Measurements from ENCODE around the gene GPR137B. TPM values are rescaled to one million over a fixed set of nuclear protein-coding genes. Genes with fewer than 3 reads are reported as not detected.
"Not testable (repeated sequence)": the region's sequence is repeated elsewhere in the genome, so short reads cannot be mapped to it uniquely, and the experiment has no call there.

Gene GPR137B, protein sequence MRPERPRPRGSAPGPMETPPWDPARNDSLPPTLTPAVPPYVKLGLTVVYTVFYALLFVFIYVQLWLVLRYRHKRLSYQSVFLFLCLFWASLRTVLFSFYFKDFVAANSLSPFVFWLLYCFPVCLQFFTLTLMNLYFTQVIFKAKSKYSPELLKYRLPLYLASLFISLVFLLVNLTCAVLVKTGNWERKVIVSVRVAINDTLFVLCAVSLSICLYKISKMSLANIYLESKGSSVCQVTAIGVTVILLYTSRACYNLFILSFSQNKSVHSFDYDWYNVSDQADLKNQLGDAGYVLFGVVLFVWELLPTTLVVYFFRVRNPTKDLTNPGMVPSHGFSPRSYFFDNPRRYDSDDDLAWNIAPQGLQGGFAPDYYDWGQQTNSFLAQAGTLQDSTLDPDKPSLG
- 1 to 10 TPM; 8.1 to 9.2 TPM for total RNA-seq

- CTCF ChIA-PET = interaction anchor here (0.9 kb wide), 1 partner anchor 13 kb away, joined by 3 read pairs; no protein-coding TSS in a partner anchor
- POLR2A ChIA-PET = interaction anchor here (0.6 to 2.0 kb wide), 5 partner anchors 14 to 360 kb away, joined by 3 to 17 read pairs (median 4); partner anchors contain the start of gene ERO1B
Measured at GRCh38 chr1:236142253-236143103, at the start of gene GPR137B. TSS of gene GPR137B (plus strand) at chr1:236142539. CDS start at chr1:236142623, 84 bp downstream.

DNA sequence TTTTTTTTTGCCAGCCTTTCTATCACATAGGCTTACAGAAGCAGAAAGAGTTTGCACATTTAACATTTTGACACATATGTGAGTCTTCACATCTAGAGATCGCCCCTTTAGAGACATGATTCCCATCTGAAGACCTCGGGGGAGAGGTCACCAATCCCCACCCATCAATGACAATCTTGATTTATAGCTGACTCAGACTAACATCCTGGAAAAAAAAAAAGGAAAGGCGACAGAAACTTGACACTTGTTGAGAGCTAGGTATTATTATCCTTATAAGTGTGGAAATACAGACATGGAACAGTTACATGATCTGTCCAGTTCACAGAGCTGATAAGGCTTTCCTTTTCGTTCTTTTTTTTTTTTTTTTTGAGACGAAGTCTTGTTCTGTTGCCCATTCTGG, 49.4 kb upstream of the GPR137B start:
- POLR2A ChIA-PET = no interaction called here
- CTCF ChIA-PET = no interaction called here

- CTCF ChIA-PET = interaction anchor here (0.6 to 1.1 kb wide), 2 partner anchors 9 to 10 kb away, joined by 3 to 4 read pairs; no protein-coding TSS in a partner anchor
- POLR2A ChIA-PET = no interaction called here
Measured at GRCh38 chr1:236095705-236096520, 46.4 kb upstream of the GPR137B start.

GRCh38 chr1:236096660-236097482, 45.5 kb upstream of the GPR137B start:
- POLR2A ChIA-PET = not testable (repeated sequence)
- CTCF ChIA-PET = interaction anchor here (0.6 kb wide), 1 partner anchor 9 kb away, joined by 4 read pairs; no protein-coding TSS in a partner anchor

GRCh38 chr1:236098267-236098666, 44.1 kb upstream of the GPR137B start:
- CTCF ChIA-PET = no interaction called here
- POLR2A ChIA-PET = no interaction called here

DNA sequence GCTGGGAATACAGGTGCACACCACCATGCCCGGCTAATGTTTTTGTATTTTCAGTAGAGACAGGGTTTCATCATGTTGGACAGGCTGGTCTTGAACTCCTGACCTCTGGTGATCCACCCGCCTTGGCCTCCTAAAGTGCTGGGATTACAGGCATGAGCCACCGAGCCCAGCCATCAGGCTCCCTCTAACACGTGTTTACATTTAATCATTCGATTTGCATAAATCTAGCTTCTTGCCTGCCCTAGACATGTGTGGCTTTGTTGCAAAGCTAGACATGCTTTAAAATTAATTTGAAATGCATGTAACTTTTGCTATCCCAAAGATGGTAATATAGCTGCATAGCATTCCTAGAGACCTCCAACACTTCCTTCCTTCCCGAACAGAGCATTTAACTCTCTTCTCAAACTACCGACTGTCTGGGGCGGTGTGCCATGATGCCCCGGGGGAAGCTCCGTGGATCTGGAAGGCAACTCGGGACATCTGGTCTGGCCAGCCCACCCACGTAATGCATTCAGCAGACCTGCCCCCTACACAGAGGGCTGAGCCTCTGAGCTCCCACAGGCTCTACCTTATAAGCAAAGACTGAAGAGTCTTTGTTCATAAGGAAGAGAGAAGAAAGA, 42.9 kb upstream of the GPR137B start:
- CTCF ChIA-PET = no interaction called here
- POLR2A ChIA-PET = no interaction called here

DNA sequence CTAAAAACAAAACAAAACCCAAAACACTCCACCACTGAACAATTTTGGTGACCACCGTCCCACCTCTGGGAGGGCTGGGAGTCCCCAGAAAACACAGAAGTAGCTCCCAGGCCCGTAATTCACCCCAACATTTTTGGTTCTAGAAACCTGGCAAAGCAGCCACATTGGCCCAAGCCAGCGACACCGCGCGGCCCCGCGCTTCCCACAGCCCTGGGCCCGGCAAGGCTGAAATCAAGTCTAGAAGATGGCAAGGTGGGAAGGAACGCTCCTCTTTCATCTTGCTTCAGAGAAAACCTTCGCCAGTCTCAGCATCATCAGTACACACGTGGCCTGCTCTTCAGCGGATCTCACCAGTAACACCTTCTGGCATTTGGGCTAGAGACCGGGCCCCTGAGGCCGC, 41.5 kb upstream of the GPR137B start:
- POLR2A ChIA-PET = no interaction called here

DNA sequence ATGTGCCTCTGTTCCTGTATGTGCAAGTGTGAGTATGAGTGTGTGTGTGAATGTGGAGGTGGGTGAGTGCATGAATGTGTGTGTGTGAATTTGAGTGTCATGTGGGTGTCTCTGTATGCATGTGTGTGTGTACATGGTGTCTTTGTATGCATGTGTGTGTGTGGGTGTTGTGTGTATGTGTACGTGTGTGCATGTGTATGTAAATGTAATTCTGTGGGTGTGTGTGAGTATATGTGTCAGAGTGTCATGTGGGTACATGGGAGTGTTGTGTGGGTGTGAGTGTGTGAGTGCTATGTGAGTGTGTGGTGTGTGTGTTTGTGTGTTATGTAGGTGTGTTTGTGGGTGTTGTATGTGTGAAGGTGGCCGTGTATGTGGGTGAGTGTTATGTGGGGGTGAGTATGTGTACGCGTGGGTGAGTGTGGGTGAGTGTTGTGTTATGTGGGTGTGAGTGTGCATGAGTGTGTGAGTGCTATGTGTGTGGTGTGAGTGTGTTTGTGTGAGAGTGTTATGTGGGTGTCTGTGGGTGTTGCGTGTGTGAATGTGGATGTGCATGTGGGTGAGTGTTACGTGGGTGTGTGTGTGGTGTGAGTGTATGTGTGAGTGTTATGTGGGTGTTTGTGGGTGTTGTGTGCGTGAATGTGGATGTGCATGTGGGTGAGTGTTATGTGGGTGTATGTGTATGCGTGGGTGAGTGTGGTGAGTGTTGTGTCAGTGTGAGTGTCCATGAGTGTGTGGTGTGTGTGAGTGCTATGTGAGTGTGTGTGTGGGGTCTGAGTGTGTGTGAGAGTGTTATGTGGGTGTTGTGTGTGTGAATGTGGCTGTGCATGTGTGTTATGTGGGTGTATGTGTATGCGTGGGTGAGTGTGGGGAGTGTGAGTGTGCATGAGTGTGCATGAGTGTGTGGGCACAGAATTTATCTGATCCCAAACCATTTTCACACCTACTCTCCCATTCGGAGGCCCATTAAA, 40.8 kb upstream of the GPR137B start:
- CTCF ChIA-PET = no interaction called here
- POLR2A ChIA-PET = no interaction called here

More for the DNA sequence above, 41.5 kb upstream of the GPR137B start:
- CTCF ChIA-PET = no interaction called here

- ChIA-PET CTCF (interaction anchor here (1.0 kb wide), 1 partner anchor 321 kb away, joined by 3 read pairs; no protein-coding TSS in a partner anchor), POLR2A (no interaction called here)
Measured at GRCh38 chr1:236102611-236103010, 39.7 kb upstream of the GPR137B start.

DNA sequence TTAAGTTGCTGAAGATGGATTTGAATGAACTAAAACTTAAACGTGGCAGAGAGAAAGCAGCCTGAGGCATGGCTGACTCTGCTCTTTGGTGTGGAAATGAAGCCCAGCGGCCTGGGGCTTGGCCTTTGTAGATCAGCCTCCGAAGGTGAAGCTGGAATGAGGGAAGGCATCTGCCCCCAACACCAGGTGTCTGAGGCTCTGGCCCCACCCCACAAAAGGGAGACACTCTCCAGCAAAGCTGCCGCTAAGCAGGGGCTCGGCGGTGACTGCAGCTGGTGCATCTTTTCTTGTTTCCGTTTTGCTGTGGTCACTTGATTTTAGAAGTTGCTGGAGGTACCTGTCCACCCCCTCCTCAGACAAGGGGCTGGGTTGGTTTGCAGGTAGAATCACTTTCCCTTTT, 39.3 kb upstream of the GPR137B start:
- ChIA-PET POLR2A (no interaction called here), CTCF (interaction anchor here (1.0 kb wide), 1 partner anchor 321 kb away, joined by 3 read pairs; no protein-coding TSS in a partner anchor)

DNA sequence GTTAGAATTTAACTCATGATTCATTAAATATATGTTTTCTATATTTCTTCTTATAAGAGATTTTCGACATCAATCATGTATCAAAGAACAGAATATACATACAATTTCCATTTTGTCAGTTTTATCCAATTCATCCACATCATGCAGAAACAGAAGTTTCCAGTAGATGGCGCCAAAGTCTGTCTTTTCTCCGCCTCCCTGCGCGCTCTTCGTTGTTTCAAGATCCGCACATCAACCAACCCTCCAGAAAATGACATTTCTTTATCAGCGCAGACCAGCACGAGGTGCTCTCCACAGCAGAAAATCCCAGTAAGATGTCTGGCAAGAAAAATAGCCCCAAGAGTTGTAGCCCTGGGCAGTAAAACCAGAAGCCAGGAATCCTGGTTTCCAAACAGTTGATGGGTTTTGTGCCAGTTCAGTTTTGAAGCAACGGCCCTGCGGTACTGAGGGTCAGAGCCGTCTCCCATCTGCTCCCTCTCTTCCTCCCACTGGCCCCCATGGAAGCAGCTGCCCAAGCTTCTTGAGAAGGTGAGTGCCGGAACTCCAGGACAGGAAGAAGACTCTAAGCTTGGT, 38.6 kb upstream of the GPR137B start:
- ChIA-PET POLR2A (no interaction called here), CTCF (interaction anchor here (1.1 kb wide), 1 partner anchor 447 kb away, joined by 3 read pairs; no protein-coding TSS in a partner anchor)

GRCh38 chr1:236107121-236107907, 35.0 kb upstream of the GPR137B start:
- CTCF ChIA-PET = interaction anchor here (0.7 to 1.3 kb wide), 2 partner anchors 37 to 402 kb away, joined by 3 read pairs; no protein-coding TSS in a partner anchor

GRCh38 chr1:236108027-236108648, 34.2 kb upstream of the GPR137B start:
- ChIA-PET CTCF (interaction anchor here (1.3 kb wide), 1 partner anchor 36 kb away, joined by 3 read pairs; no protein-coding TSS in a partner anchor), POLR2A (no interaction called here)

More at GRCh38 chr1:236107121-236107907, 35.0 kb upstream of the GPR137B start:
- POLR2A ChIA-PET = no interaction called here

- CTCF ChIA-PET = interaction anchor here (0.7 to 1.9 kb wide), 2 partner anchors 46 to 342 kb away, joined by 3 to 5 read pairs; no protein-coding TSS in a partner anchor
- POLR2A ChIA-PET = interaction anchor here (0.9 kb wide), 1 partner anchor 414 kb away, joined by 4 read pairs; the partner anchor contains the start of gene LGALS8
Measured at GRCh38 chr1:236110137-236110536, 32.2 kb upstream of the GPR137B start.
